Activated naive CD4-positive, alpha-beta T cell treated with anti-CD3 and anti-CD28 coated beads, Interleukin-2, amount 50 U/mL, for 72 hours (primary cell): ENCODE results near the gene TELO2. TPM values are rescaled to one million over a fixed set of nuclear protein-coding genes. Genes with fewer than 3 reads are reported as not detected.

Experiments used
- total RNA-seq, 2 donors: library from RNA; stranded (reverse); gene quantifications; one replicate each; pipeline ENCODE4 v1.2.3, GENCODE V29; 2022

TELO2 gene
- total RNA-seq, 2 donors from 2014 or later: 53.4 to 94.9 TPM

Other genes starting within 250 kb of the TELO2 start
- not detected for gene TPSD1, start 237.3 kb upstream of the TELO2 start, total RNA-seq
- 100 to 1,000 TPM; 205 to 246 TPM for gene UBE2I, start 183.7 kb upstream of the TELO2 start, total RNA-seq
- 1 to 10 TPM in 1 of 2 donors, under 1 TPM in 1; 0.34 to 1.9 TPM for gene BAIAP3, start 159.7 kb upstream of the TELO2 start, total RNA-seq
- gene TSR3, start 141.5 kb upstream of the TELO2 start, total RNA-seq: 10 to 100 TPM; 34.4 to 50.8 TPM
- gene GNPTG, start 141.4 kb upstream of the TELO2 start, total RNA-seq: 10 to 100 TPM; 21.7 to 25.4 TPM
- 10 to 100 TPM; 38.0 to 72.1 TPM for gene UNKL, start 78.7 kb upstream of the TELO2 start, total RNA-seq
- 10 to 100 TPM; 12.4 to 15.2 TPM for gene UQCC4, start 72.6 kb upstream of the TELO2 start, total RNA-seq
- gene PERCC1, start 62.3 kb upstream of the TELO2 start, total RNA-seq: under 1 TPM in 1 of 2 donors, not detected in 1; 0.27 TPM
- 1 to 10 TPM; 2.6 to 3.6 TPM for gene CCDC154, start 48.8 kb upstream of the TELO2 start, total RNA-seq
- 100 to 1,000 TPM in 1 of 2 donors, 10 to 100 TPM in 1; 43.2 to 138 TPM for gene CLCN7, start 18.3 kb upstream of the TELO2 start, total RNA-seq
- not detected for gene PTX4, start 4.4 kb upstream of the TELO2 start, total RNA-seq
- 10 to 100 TPM; 10.3 to 17.6 TPM for gene TMEM204, start 40.3 kb downstream of the TELO2 start, total RNA-seq
- gene IFT140, start 118.7 kb downstream of the TELO2 start, total RNA-seq: 10 to 100 TPM; 16.0 to 17.1 TPM
- gene CRAMP1, start 119.0 kb downstream of the TELO2 start, total RNA-seq: 10 to 100 TPM; 16.5 to 19.5 TPM
- 10 to 100 TPM; 66.5 to 74.8 TPM for gene JPT2, start 184.9 kb downstream of the TELO2 start, total RNA-seq
- 10 to 100 TPM; 76.1 to 83.6 TPM for gene MAPK8IP3, start 212.8 kb downstream of the TELO2 start, total RNA-seq